Stimulated activated CD4-positive, alpha-beta T cell treated with anti-CD3 and anti-CD28 coated beads, Interleukin-1b, Interleukin-23, amount 100 ng/mL, for 1 hour (primary cell): ENCODE data around the gene ANGPTL7.
"Not testable (repeated sequence)": the region's sequence is repeated elsewhere in the genome, so short reads cannot be mapped to it uniquely, and the experiment has no call there.

Source experiments
- DNase-seq, 2 donors: peaks; one replicate each; pipeline ENCODE4 v3.0.0-alpha.2; 2020; ENCODE audit warnings: low read depth in 2 of 2

ANGPTL7 gene

GRCh38 chr1:11169202-11169601, 20.0 kb upstream of the ANGPTL7 start:
- DNase-seq, result no peak

DNA sequence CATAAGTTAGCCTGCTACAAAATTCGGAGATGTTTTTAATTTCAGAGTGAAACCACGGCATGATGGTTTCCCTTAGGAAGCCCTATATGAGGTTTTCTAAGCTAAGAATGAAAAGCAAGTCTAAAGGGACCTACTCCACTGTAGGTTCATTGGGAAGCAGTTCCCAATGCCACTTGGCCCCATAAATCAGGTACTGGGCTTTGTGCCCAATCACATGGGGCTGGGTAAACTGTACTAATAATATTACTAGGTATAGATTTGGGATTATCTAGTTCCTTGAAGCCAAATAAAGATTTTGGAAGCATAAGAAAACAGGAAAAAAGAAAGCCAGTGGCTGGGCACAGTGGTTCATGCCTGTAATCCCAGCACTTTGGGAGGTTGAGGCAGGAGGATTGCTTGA, 19.1 kb upstream of the ANGPTL7 start:
- no peak for DNase-seq

DNA sequence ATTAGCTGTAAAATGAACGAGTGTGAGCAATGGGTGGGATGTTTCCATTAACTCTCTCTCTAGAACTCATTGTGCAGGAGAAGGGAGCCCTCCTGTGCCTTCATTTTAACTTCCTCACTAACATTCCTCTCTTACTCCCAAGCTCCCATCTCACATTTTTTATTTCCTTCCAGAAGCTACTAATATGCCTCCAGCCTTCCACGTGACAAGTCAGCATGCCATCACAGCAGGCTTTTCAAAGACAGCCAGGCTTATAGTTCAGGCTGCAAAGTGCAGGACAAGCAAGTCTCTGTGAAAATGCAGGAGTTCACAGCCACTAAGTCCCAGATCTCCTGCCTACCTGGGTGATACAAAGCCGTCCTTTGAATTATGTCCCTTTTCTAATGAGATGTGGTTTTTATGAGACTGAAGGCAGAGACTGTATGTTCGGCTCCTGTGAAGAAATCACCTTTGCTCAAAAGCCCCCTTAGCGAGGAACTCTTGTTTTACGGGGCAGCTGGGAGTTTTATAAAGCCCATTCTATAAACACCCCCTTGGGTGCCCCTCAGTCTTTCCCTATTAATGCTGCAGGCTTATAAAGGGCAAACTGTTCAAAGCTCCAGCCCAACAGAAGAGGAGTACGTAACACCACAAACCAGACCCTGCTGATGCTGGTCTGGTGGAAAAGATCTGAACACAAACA, 14.8 kb upstream of the ANGPTL7 start:
- DNase-seq, result no peak

- no peak for DNase-seq
Measured at GRCh38 chr1:11175461-11175860, 13.7 kb upstream of the ANGPTL7 start.

DNA sequence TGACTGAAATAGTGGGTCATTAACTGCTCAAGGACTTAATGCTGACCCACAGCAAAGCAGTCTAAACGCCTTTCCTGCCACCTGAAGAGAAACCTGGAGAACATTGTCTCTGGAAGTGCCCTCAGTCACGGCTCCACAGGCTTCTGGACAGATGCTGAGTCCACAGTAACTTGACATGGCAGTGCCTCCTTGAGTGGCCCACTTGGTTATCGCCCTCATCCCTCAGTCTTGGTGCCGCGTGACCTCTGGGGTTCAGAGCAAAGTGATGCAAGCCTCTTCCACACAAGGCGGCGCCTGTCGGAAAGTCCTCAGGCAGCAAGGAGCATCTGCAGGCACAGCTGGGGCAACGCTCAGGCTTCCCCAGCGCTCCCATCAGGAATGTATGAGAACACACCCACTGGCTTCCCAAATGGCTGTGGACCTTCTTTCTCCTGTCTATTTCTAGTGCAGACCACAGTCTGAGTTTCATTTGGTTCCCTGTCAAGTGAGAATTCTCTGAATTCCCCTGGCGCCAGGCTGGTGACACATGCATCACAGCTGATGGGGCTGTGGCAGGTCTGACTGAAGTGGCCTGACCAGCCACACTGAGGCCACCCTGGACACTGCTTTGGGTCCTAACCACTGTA, 13.0 kb upstream of the ANGPTL7 start:
- DNase-seq, result no peak

- DNase-seq, result no peak
Measured at GRCh38 chr1:11178021-11179015, 10.8 kb upstream of the ANGPTL7 start.

DNA sequence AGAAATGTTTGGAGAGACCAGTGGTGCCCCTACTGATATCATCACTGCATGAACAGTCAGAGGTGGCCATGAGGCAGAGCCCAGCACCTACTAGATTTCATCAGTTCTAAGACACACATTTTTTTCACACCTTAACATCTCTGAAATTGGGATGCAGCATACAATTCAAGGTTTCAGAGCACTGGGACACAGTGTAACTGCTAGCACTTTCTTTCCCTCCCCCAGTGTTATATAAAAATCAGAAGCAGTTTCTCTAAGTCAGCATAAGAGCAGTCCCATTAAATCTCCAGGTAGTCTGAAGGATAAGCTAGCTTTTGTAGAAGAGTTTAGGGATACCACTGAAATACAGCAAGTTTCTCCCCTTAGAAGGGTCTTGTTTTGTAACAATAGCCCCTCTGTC, 10.0 kb upstream of the ANGPTL7 start:
- no peak for DNase-seq

DNA sequence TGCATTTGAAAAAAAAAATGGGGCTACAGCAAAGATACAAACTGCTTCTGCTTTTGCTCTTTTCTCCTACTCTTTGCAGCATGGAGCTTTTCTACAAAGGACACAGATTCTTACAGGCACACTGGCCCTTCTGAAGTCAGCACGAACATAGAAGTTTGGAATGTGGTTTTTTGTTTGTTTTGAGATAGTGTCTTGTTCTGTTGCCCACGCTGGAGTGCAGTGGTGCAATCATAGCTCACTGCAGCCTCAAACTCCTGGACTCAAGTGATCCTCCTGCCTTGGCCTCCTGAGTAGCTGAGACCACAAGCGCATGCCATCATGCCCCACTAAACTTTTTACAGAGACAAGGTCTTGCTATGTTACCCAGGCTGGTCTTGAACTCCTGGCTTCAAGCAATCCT, 9.4 kb upstream of the ANGPTL7 start:
- not testable (repeated sequence) for DNase-seq

GRCh38 chr1:11180342-11180744, 8.8 kb upstream of the ANGPTL7 start:
- DNase-seq, result no peak

DNA sequence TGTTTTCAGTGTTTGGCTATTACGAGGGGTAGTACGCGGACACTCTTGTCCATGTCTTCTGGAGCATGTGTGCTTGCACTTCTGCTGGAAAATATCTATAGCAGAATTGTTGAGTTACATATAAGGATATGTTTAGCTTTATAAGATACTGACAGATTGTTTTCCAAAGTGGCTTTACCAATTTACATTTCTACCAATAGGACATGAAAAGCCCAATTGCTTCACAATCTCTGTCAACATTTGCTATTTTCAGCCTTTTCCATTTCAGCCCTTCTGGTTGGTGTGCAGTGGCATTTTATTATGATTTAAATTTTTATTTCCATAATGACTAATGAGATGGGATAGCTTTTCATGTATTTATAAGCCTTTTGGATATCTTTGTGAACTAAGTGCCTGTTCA, 6.3 kb upstream of the ANGPTL7 start:
- DNase-seq, result no peak

GRCh38 chr1:11184973-11185372, 4.2 kb upstream of the ANGPTL7 start:
- DNase-seq, result no peak

DNA sequence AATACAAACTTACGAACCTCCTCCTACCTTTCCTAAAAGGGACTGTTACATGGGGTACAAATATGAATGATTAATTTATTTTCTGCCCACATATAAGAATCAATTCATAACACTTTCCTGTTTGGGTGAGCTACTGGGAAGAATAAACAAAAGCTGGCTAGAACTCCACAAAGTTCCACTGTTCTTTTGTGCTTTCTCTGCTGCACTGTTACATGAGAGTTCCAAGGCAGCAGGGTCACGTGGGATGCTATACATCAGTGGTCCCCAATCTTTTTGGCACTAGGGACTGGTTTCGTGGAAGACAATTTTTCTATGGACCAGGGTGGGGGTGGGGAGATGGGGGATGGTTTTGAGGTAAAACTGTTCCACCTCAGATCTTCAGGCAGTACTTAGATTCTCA, 2.2 kb upstream of the ANGPTL7 start:
- DNase-seq, result no peak

- DNase-seq, result no peak
Measured at GRCh38 chr1:11187494-11187893, 1.7 kb upstream of the ANGPTL7 start.

DNA sequence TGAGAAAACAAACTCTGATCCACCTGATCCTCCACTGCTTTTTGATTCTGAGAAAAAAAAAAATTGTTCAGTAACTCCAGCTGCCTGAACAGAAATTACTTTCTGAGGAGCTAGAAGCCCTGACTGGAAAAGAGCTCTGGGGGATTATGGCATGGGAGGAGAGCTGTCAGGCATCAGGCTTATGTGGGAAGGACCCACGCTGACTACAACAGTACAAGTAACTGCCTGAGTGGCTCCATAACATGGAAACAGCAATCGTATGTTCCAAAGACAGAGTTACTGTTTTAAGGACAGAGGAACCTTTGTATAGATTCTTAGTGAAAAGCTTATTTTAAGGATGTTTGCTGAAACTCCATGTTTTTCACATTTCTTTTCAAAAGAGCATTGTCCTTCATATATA, 1.2 kb upstream of the ANGPTL7 start:
- no peak for DNase-seq

DNA sequence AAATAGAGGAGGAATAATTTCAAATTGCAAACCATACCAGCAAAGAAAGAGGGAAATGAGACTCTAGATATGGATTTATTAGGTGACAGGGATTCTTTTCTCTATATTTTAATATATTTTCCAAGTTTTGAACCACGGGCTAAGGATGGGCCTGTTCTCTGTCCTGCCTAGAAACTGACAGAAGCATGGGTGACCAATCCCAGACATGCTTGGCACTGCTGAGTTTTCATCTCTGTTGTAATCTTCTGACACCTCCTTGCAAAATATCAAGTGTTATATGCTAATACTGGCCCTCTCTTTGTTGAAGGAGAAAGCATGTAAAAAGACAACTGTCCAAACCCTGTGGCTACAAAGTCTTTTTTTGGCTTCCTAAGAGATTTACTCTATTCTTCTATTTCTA, 774 bp upstream of the ANGPTL7 start:
- DNase-seq, result no peak

- DNase-seq, result no peak
Measured at GRCh38 chr1:11193376-11193775, 4.2 kb downstream of the ANGPTL7 start.

- no peak for DNase-seq
Measured at GRCh38 chr1:11194407-11195176, 5.4 kb downstream of the ANGPTL7 start.

- DNase-seq, result no peak
Measured at GRCh38 chr1:11196945-11197344, 7.8 kb downstream of the ANGPTL7 start.

- no peak for DNase-seq
Measured at GRCh38 chr1:11197359-11197758, 8.2 kb downstream of the ANGPTL7 start.

DNA sequence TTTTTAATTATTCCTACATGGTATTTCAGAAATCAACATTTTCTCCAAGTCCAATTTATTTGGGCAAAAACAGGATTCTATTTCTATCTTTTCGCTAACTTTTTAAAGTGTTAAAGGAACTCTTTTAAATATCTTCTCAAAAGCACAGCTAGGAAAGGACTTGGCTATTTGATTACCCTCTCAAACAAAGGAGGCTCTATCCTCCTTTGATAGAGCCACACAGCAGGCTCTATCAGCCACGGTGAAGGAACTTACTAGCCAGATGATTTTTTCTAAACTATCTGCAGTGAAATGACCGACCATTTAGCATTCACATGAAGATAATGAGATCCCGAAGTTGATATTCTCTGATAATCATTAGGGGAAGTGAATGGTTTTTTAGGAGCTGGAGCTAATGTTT, 9.1 kb downstream of the ANGPTL7 start:
- no peak for DNase-seq

- no peak for DNase-seq
Measured at GRCh38 chr1:11198851-11199594, 9.9 kb downstream of the ANGPTL7 start.
